ENCODE measurements around the gene SYNE1.

GRCh38 chr6:152371775-152372174 lies 265.4 kb downstream of the SYNE1 start:
- TF ChIP-seq SP1 (IDR thresholded peaks at IDR 0.05; ENCODE audit: low read depth, low read length), result no peak
- no peak for TF ChIP-seq HDAC2 (IDR thresholded peaks at IDR 0.05; ENCODE audit: borderline replicate concordance in 1 of 2, low read depth in 2 of 2, low read length in 2 of 2)
- TF ChIP-seq CHD1 (IDR thresholded peaks at IDR 0.05; ENCODE audit: low read depth, low read length), result no peak
- no peak for TF ChIP-seq RNF2 (IDR thresholded peaks at IDR 0.05; ENCODE audit: borderline replicate concordance, low read depth, low read length, missing control alignments, poor library complexity, severe bottlenecking)
- TF ChIP-seq, protein P1, sequence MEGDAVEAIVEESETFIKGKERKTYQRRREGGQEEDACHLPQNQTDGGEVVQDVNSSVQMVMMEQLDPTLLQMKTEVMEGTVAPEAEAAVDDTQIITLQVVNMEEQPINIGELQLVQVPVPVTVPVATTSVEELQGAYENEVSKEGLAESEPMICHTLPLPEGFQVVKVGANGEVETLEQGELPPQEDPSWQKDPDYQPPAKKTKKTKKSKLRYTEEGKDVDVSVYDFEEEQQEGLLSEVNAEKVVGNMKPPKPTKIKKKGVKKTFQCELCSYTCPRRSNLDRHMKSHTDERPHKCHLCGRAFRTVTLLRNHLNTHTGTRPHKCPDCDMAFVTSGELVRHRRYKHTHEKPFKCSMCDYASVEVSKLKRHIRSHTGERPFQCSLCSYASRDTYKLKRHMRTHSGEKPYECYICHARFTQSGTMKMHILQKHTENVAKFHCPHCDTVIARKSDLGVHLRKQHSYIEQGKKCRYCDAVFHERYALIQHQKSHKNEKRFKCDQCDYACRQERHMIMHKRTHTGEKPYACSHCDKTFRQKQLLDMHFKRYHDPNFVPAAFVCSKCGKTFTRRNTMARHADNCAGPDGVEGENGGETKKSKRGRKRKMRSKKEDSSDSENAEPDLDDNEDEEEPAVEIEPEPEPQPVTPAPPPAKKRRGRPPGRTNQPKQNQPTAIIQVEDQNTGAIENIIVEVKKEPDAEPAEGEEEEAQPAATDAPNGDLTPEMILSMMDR (IDR thresholded peaks at IDR 0.05; ENCODE audit: control extremely low read depth in 1 of 3, insufficient read depth in 1 of 3, low read depth in 1 of 3, low read length in 3 of 3), result no peak
- no peak for TF ChIP-seq POLR2A (IDR thresholded peaks at IDR 0.05; ENCODE audit: control extremely low read depth in 1 of 2, low read depth in 2 of 2, low read length in 2 of 2)
- no peak for TF ChIP-seq POLR2AphosphoS5 (IDR thresholded peaks at IDR 0.05; ENCODE audit: low read depth, low read length)
- TF ChIP-seq, protein P2, sequence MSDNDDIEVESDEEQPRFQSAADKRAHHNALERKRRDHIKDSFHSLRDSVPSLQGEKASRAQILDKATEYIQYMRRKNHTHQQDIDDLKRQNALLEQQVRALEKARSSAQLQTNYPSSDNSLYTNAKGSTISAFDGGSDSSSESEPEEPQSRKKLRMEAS (IDR thresholded peaks at IDR 0.05), result no peak

All from H1 (cell line).